ENCODE measurements around the gene VPS9D1.

VPS9D1 gene

GRCh38 chr16:89720813-89721545 is at the start of gene VPS9D1, which contains the start of gene ZNF276:
Gene VPS9D1, minus strand, starts transcription at chr16:89720898. Its CDS starts 37 bp downstream, at chr16:89720861.
Gene ZNF276, plus strand, starts transcription at chr16:89721537. Its CDS starts 104 bp downstream, at chr16:89721641.
- peak within 1 kb of the TSS; percentile 96 for H3K9ac ChIP-seq (ENCODE audit: low read depth, low read length)
- no peaks in the 10 kb centered on the region for H3K27me3 ChIP-seq (ENCODE audit: insufficient read depth, low read length, poor library complexity)
- H3K4me2 ChIP-seq (ENCODE audit: insufficient read depth, low read length) = peak within 1 kb of the TSS; percentile 97
- H3K4me1 ChIP-seq (ENCODE audit: insufficient read depth, low read length) = peaks cover 35% of the 10 kb centered on the region
- TF ChIP-seq CTCF (IDR thresholded peaks at IDR 0.05; ENCODE audit: borderline replicate concordance, extremely low read depth, low read length, poor library complexity, severe bottlenecking) (no peak), EZH2 (IDR thresholded peaks at IDR 0.05; ENCODE audit: borderline replicate concordance, low read depth, low read length, severe bottlenecking) (peak; percentile 46)
- peak within 1 kb of the TSS; percentile 60 to 70 for H3K4me3 ChIP-seq (ENCODE audit: low read depth in 1 of 2, low read length in 2 of 2)
- H3K36me3 ChIP-seq (ENCODE audit: insufficient read depth, low read length) = peaks cover 38% of the 10 kb centered on the region
- no peaks in the 10 kb centered on the region for H3K9me3 ChIP-seq (ENCODE audit: insufficient read depth, low read length, severe bottlenecking)
- H3K27ac ChIP-seq (ENCODE audit: low read length) = peak within 1 kb of the TSS; percentile 87
- H4K20me1 ChIP-seq (ENCODE audit: insufficient read depth, low read length) = peaks cover 29% of the 10 kb centered on the region
- peak within 1 kb of the TSS; percentile 80 for H2AFZ ChIP-seq (ENCODE audit: low read depth, low read length)
- peaks cover 40% of the 10 kb centered on the region for H3K79me2 ChIP-seq (ENCODE audit: insufficient read depth, low read length)
- DNase-seq (peak; percentile 86), ATAC-seq (ENCODE audit: insufficient read depth, low read depth) (peak; percentile 64)

- ATAC-seq (ENCODE audit: insufficient read depth, low read depth) = no peak
- peaks cover 3% of the 10 kb centered on the region; the same call in 1 of the 2 replicates for H3K79me2 ChIP-seq (ENCODE audit: insufficient read depth, low read length)
- H2AFZ ChIP-seq (ENCODE audit: low read depth, low read length) = no peak overlapping the region
- peaks cover 20% of the 10 kb centered on the region for H4K20me1 ChIP-seq (ENCODE audit: insufficient read depth, low read length)
- no peak for TF ChIP-seq CTCF (IDR thresholded peaks at IDR 0.05; ENCODE audit: borderline replicate concordance, extremely low read depth, low read length, poor library complexity, severe bottlenecking)
- TF ChIP-seq EZH2 (IDR thresholded peaks at IDR 0.05; ENCODE audit: borderline replicate concordance, low read depth, low read length, severe bottlenecking) = no peak
- peaks cover 96% of the 10 kb centered on the region for H3K36me3 ChIP-seq (ENCODE audit: insufficient read depth, low read length)
- no peaks in the 10 kb centered on the region for H3K27me3 ChIP-seq (ENCODE audit: insufficient read depth, low read length, poor library complexity)
- no peak overlapping the region for H3K9ac ChIP-seq (ENCODE audit: low read depth, low read length)
- H3K4me3 ChIP-seq (ENCODE audit: low read depth in 1 of 2, low read length in 2 of 2) = no peak overlapping the region
- no peak overlapping the region for H3K4me2 ChIP-seq (ENCODE audit: insufficient read depth, low read length)
- no peaks in the 10 kb centered on the region for H3K9me3 ChIP-seq (ENCODE audit: insufficient read depth, low read length, severe bottlenecking)
- DNase-seq = no peak
- H3K27ac ChIP-seq (ENCODE audit: low read length) = no peak overlapping the region
- H3K4me1 ChIP-seq (ENCODE audit: insufficient read depth, low read length) = no peaks in the 10 kb centered on the region
These were observed 49.7 kb upstream of the VPS9D1 start for GRCh38 chr16:89770367-89770766.

- Histone ChIP-seq H3K36me3 (ENCODE audit: insufficient read depth, low read length) (peaks cover 92% of the 10 kb centered on the region), H3K4me2 (ENCODE audit: insufficient read depth, low read length) (no peak overlapping the region), H3K79me2 (ENCODE audit: insufficient read depth, low read length) (peaks cover 7% of the 10 kb centered on the region; the same call in 1 of the 2 replicates), H3K4me1 (ENCODE audit: insufficient read depth, low read length) (no peaks in the 10 kb centered on the region), H3K4me3 (ENCODE audit: low read depth in 1 of 2, low read length in 2 of 2) (no peak overlapping the region), H4K20me1 (ENCODE audit: insufficient read depth, low read length) (peaks cover 6% of the 10 kb centered on the region; the same call in 1 of the 2 replicates), H2AFZ (ENCODE audit: low read depth, low read length) (no peak overlapping the region), H3K9me3 (ENCODE audit: insufficient read depth, low read length, severe bottlenecking) (no peaks in the 10 kb centered on the region), H3K27ac (ENCODE audit: low read length) (no peak overlapping the region), H3K27me3 (ENCODE audit: insufficient read depth, low read length, poor library complexity) (no peaks in the 10 kb centered on the region), H3K9ac (ENCODE audit: low read depth, low read length) (no peak overlapping the region)
- ATAC-seq (ENCODE audit: insufficient read depth, low read depth) = no peak
- no peak for DNase-seq
- TF ChIP-seq EZH2 (IDR thresholded peaks at IDR 0.05; ENCODE audit: borderline replicate concordance, low read depth, low read length, severe bottlenecking) = no peak
- no peak for TF ChIP-seq CTCF (IDR thresholded peaks at IDR 0.05; ENCODE audit: borderline replicate concordance, extremely low read depth, low read length, poor library complexity, severe bottlenecking)
These were observed 44.7 kb upstream of the VPS9D1 start for GRCh38 chr16:89765292-89765830.
